ENCODE results near the gene ATP6V1G3.

DNA sequence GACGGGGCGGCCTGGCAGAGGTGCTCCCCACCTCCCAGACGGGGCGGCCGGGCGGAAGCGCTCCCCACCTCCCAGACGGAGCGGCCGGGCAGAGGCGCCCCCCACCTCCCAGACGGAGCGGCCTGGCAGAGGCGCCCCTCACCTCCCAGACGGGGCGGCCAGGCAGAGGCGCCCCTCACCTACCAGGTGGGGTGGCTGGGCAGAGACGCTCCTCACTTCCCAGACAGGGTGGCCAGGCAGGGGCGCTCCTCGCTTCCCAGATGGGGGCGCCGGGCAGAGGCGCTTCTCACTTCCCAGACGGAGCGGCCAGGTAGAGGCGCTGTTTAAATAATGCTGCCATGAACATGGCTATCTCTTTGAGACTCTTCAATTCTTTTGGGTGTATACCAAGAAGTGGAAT, 43.7 kb upstream of the ATP6V1G3 start:
- TF ChIP-seq CTCF (IDR thresholded peaks at IDR 0.05) (no peak), POLR2A (IDR thresholded peaks at IDR 0.05) (no peak)
